Retinal pigment epithelial cell (primary cell): ENCODE measurements around the gene CAV2.

Source experiments
- DNase-seq: peaks from one replicate; pipeline ENCODE4 v3.0.0-alpha.2; 2010; ENCODE audit warnings: low read depth
- H3K4me3 ChIP-seq: 2 replicates; pipeline ENCODE4 v1.5.1; 2011; ENCODE audit warnings: mild to moderate bottlenecking, low read length, control low read depth, moderate library complexity
- TF ChIP-seq, protein P1 (sequence below): conservative IDR thresholded peaks from 2 replicates; pipeline ENCODE4 v1.5.1; 2011; ENCODE audit warnings: low read depth, low read length, control low read depth, inconsistent platforms

Gene CAV2

GRCh38 chr7:116557901-116558300 lies 58.4 kb downstream of the CAV2 start:
- TF ChIP-seq, protein P1, sequence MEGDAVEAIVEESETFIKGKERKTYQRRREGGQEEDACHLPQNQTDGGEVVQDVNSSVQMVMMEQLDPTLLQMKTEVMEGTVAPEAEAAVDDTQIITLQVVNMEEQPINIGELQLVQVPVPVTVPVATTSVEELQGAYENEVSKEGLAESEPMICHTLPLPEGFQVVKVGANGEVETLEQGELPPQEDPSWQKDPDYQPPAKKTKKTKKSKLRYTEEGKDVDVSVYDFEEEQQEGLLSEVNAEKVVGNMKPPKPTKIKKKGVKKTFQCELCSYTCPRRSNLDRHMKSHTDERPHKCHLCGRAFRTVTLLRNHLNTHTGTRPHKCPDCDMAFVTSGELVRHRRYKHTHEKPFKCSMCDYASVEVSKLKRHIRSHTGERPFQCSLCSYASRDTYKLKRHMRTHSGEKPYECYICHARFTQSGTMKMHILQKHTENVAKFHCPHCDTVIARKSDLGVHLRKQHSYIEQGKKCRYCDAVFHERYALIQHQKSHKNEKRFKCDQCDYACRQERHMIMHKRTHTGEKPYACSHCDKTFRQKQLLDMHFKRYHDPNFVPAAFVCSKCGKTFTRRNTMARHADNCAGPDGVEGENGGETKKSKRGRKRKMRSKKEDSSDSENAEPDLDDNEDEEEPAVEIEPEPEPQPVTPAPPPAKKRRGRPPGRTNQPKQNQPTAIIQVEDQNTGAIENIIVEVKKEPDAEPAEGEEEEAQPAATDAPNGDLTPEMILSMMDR, result no peak
- H3K4me3 ChIP-seq, result no peak overlapping the region
- no peak for DNase-seq
